NOMO-1 treated with DMSO at 0.1 percent for 48 hours (cell line): ENCODE results near the gene COLEC12.

Experiments
- DNase-seq: peaks from one replicate; lab custom pipeline; 2025; ENCODE audit not compliant: unreplicated experiment; lab: John Stamatoyannopoulos, UW

COLEC12 gene

DNA sequence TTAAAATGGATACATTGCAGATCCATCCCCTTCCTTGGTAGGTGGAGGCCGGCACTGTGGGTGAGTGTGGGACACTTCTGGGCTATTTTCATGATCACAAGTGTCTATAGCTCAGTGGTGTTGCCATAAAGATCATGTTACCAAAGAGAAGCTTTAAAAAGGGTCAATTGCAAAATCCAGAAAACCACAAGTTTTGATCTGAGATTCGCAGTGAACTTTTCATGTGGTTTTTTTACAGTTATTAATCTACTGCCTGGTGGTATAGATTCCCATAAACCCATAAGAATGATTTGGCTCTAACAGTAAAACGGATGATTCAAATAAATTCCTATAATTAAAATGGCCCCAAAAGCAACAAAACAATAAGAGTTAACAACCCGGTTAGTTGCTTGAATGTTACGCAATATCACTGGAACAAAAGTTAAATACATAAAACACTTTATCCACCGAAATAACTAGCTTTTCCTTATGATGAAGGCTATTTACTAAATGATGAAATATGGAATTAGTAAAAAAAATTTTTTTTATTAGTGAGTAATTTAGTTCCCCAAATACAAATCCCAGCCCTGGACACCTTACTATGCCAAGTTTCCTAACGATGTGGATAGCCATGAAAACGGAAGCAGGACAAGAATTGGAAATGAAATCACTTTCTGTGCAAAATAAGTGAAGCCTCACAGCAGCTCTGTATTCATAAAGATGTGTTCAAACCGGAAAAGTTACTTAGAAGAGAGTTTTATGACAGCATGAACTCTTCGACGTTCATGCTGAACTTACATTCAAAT, 137.0 kb downstream of the COLEC12 start:
- DNase-seq = peak; percentile 82

DNA sequence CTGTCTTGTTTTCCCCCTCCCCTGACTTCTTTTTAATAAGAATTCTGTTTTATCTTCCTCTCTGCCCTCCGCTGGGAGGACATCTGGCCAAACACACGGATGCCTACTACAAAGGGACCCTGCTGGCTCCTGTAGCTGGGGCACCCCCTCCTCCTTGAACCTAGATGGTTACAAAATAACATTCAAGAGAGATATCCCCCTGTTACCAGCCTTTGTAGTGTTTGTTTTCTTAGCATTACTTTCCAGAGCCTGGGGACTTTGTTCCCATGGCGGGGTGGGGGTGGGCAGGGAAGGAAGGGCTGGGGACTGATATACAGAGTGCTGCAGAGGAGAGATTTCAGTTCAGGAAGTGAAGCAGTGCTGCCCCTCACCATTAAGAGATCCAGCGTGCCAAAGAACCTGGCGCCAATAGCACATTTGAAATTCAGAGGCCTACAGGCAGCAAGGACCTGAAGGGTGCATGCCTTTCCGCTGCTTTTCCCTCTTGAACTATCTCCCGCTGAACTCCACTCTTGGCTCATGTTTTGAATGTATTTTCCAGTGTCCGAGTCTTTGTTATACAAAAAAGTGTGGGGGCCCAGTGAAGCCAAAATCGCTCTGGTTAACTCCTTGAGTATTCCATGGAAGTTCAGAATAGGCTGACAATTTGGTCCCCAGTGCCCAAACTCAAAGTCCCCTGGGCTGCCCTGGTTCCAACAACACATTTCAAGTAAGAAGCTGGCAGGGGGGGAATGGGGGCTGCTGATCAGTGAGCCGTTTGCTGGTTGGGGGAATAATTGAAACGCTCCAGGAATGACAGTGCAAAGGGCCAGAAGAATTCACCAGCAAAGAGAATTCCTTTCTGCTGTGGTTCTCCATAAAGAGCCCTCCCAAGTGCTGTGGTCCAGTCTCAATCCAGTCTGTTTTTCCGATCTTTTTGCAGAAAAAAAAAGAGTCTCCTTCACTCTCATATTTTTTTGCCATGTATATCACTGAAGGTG, 137.9 kb downstream of the COLEC12 start:
- no peak for DNase-seq

DNA sequence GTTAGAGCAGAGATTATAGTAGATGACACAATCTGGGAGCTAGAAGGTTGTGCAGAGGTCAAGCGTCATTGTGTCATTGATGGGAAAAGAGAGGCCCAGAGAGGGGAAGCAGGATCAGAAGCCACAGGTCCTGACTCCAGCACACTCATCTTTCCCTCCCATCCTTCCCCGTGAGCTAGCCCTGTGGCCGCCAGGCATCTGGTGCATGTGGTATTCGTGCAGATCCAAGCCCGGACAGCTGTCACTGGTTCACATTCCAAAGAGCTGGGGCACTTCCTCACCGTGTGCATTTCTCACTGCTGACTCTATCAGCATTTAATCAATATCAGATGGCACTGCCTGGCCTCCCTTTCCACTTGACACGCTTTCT, 138.6 kb downstream of the COLEC12 start:
- DNase-seq = no peak

DNA sequence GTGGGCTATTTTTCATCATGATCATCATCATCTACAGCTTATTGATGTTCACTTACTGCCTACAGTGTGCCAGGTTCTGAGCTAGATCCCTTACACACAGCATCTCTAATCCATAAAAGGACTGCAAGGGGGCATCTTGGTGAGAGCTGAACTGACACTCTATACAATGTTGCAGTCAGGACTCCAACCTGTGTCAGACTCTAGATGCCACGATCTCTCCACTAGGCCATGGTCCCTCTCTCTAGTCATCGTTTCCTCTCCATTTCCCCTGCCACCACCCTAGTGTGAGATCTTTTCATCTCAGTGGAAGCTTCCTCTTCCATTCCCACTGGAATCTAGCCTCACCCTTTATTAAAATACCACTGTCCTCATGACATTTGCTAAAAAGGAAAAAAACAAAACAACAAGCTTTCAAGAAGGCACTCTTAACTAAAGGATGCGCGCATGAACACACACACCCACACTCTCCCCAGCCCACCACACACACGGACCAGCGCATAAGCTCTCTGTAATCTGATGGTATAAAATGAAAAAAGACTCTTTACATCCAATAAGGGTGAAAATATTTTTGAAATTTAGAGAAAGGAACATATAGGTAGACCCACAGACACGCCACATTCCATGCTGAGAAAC, 139.3 kb downstream of the COLEC12 start:
- no peak for DNase-seq

DNA sequence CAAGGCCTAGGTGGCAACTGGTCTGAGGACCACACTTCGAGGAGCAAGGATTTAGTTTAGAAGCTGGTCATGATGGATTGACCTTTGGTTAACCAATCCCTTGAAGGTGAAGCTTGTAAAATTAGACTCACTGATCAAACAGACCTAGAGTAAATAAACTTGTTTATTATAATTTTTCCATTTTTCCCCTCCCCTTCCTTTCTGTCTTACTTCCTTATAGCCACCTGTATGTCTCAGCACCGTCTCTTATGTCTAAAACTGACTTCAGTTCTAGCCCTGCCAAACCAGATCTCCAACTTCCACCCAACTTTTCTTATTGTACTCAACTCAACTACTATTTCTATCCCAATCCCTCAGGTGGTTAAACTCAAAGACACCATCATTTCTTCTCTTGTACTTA, 139.8 kb downstream of the COLEC12 start:
- DNase-seq = no peak

DNA sequence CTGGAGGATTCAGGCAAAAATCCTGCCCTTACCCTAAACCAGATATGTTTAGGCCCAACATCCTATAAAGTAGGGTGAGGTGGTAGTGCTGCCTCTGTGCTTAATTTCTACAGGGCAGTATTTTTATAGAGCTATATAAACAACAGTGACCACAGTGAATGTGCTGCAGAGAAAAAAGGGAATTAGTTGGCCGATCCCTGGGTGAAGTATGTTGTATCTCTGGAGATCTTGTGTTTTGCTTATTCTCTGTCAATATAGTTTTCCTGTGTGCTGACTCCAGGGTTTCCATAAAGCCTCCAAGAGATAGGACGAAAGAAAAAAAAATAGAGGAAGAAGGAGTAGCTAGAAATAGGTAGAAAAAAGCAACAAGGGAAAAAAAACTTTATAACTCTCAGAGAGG, 143.7 kb downstream of the COLEC12 start:
- DNase-seq = no peak

DNA sequence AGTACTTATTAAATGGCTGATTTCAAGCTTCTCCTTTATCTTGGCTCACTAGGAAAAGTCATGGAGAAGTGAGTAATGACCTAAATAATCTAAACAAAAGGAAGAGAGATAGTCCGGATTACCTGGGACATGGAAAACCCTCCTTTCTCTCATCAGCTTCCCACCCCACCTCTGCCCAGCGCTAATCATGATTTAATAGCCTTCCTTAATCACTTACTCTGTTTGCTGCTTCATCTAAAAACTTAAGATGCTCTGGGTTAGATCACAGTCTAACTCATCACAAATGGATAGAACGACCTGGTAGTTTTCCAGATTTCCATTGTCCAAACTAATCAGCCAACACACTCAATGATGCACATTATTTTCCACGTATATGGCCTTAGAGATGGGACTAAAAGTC, 144.8 kb downstream of the COLEC12 start:
- DNase-seq = no peak

DNA sequence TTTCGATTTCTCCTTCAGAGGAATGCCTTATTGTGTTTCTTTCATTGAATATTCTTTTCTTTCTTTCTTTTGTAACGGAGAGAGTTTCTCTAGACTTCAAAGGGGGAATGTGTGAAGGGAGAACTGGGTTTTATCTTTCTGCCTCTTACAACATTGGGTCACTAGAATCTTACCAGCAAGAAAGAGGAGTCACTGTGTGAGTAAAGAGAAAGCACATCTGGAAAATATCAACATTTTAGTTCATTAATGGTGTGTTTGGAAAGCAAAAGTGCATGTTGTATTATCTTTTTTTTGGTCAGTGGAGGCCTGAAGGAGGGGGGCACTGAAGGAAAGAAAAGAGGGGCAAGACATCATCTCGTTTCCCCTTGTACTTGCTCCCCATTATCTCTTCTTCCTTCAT, 146.0 kb downstream of the COLEC12 start:
- DNase-seq = no peak

DNA sequence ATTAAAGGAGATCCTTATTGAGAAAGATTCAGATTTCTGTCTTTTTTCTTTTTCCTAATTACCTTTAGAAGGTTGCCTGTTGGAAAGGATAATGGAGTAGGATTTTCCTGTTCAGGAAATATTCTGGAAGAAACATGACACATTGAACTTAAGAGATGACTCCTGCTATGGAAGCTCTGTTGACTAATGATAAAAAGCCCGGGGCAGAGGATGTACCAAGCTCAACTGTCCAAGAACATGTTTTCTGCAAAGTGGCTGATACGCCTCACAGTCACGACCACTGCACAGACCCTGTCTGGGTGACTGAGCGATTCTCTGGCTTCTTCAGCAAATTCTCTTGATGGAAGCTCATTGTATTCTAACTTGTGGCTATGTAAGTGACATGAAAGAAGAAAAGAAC, 146.5 kb downstream of the COLEC12 start:
- DNase-seq = no peak

DNA sequence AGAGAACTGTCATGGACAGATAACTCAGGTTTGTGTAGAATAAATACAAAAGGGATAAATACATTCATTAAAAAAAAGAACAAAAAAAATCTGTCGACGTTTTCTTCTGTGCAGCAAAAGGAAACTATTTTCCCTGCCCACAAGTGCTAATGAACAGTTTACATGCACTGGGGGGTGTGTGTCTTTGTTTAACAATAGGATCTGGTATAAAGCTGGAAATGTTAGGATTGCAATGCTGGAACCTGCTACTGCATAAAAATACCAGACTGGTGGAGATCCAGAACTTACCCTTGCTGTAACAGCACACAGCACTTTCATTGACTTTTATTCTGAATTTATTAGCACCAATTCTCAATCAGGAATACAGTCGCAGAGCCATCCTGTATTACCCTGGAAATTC, 148.1 kb downstream of the COLEC12 start:
- DNase-seq = no peak

DNA sequence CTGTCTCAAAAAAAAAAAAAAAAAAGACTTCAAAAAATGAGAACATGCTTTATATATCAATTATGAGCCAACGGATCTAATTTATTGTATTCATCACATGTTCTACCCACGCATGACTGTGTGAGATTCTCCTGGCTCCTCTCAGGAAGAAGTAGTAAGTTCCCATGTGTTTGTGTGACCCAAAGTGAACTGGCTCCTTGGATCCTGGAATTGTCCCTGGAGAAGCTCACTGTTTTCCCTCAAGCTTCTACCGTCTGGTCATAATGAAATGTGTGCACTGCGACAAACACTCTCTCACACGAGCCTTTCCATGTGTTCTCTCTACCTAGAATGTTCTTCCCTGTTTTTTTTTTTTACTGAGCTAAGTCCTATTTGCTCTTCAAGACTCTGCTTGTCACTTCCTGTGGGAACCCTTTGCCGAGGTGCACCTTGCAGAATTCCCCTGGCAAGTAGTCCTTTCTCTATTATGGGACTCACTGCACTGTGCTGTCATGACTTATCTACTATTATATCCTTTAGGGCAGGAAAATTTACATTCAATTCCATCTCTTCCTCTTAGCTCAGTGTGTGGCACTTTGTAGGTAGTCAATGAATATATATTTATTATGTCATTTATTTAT, 149.4 kb downstream of the COLEC12 start:
- DNase-seq = no peak

DNA sequence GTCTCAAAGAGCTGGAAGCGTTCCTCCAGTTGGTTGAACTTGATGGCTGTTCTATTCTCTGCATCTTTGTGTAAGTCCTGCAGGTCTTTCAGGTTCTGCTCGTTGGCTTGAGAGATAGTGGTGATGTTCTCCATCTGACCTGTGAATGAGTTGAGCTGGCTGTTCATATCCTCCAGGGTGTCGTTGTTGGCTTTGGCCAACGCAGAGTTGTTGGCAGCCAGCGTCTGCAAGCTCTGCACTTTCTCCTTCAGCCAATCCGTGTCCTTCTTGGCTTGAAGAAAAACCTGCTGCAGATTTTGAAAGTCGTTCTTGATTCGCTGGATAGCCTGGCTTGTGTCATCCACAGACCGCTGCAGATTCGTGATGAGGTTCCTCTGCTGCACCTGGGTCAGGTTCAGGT, 153.9 kb downstream of the COLEC12 start:
- DNase-seq = no peak

DNA sequence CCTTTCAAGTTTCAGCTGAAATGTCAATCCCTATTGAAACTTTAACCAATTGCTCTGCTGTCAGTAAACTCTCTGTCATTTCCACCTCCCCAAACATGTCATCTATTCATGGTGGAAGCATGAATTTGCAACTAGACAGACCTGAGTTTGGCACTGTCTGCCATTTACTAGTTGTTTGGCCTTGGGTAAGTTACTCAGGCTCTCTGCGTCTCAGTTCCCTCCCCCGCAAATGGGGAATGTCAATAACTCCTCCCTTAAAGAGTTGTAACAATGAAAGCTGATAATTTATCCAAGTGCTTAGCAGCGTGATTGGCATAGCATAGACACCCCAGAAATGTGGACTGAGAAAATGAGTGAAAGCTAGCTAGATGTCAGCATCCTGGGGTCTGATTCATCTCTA, 159.4 kb downstream of the COLEC12 start:
- DNase-seq = no peak

DNA sequence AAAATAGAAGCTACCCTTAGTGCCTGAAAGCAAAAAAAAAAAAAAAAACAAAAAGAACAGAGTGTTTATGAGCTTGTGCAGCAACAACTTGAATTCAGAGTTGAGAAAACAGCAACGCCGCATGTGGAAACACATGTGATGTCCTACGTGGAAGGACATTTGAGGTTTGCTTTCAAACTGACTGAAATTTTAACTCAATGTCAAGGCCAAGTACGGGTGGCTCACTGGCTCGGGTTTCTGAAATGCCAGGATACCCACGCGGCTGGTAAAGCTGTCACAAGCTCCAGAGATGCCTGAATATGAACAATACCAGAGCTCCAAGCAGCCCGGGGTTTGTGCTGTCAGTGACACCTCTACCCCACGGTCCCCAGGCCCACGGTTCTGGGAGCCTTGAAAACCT, 160.5 kb downstream of the COLEC12 start:
- DNase-seq = no peak

DNA sequence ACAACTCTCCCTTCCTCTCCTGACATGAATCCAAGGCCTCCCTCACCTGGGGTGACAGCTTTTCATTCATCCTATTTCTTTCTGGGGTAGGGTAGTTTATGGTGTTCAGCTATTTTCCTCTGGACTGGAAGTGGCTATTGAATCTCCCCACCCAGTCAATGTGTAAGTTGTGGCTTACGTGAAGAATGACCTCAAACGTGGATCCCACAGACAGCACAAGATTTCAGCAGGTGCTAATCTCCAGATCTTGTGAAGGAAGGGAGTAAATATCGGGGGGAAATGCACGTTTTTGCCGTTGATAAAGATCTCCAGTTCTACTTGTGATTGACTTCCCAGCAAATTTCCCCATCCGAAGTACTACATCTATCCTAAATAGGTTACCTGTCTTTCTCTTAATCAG, 161.3 kb downstream of the COLEC12 start:
- no peak for DNase-seq

DNA sequence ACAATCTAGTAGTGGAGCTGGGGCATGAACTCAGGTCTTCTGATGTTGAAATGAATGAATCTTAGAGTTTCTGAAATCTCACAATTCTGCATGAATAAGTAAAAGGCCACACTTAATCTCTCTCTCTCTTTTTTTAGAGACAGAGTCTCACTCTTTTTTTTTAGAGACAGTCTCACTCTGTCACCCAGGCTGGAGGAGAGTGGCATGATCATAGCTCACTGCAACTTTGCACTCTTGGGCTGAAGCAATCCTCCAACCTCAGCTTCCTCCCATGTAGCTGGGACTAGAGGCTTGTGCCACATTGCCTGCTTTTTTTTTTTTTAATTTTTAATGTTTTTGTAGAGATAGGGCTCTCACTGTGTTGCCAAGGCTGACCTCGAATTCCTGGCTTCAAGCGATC, 163.8 kb downstream of the COLEC12 start:
- peak; percentile 49 for DNase-seq

DNA sequence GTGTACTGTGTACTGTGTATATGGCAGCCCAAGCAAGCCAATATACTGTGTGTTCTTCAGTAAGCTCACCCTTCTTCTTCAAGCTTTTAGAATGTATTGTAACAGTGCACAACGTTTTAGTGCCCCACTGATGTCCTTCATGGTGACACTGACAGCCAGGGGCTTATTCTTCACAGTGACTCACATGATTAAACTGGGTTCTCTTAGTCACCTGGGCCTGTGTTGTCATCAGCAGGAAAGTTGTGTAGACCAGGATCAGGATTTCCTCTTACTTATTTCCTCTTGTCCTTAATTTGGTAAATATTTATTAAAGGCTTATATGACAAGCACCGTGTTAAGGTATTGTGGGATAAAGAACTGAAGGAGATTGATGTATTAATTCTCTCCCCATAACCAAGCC, 164.8 kb downstream of the COLEC12 start:
- no peak for DNase-seq

DNA sequence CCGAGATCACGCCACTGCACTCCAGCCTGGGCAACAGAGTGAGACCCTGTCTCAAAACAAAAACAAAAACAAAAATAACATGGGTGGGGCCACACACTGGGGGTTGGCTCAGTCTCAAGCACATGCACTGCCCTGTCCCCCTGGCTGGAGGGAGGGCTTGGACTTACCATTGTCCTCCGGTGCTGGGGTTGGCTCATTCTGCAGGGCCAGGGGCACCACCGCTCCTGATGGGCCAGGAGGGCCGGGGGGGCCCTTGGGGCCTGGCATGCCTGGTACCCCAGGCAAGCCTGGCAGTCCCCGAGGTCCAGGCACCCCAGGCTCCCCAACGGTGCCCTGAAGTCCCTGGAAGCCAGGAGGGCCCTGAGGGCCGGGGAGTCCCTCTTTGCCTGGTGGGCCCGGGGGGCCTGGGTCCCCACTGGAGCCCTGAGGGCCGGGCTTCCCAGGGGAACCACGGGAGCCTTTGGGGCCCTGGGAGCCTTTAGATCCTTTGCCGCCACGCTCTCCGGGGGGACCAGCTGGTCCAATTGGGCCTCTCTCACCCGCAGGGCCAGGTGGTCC, 165.8 kb downstream of the COLEC12 start:
- no peak for DNase-seq

DNA sequence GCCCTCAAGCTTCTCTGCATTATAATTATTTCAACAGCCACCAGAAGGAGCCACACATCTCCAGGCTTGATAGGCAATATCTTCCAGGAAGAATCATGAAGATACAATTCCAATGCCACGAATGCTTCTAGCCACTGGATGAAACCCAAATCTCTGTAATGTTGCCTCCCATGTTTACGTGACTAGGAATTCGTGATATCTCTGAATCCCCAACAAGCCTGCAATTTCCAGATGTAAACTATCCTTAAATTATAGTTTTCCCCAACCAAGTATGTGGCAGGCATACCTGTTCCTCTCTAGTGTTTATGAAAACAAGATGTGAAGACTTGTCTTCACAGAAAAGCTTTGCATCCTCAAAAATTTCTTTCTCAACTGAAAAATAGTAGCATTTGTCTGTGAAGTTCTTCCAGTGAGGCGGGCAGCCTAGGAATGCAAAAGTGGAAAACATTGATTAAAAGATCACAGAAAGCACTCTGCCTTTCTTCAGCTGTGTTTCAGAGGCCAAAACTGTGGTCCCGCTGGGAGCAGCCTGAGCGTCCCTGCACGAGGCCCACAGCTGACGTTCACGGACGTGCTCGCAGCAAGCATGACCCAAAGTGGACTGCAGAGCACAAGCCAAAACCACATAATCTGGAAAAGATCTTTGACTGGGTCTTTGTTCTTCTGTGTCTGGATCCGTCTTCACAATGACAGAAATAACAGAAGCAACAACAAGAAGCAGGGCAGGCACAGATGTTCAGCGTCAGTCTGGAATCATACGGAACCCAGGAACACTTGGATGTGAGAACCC, 167.6 kb downstream of the COLEC12 start:
- DNase-seq = no peak

DNA sequence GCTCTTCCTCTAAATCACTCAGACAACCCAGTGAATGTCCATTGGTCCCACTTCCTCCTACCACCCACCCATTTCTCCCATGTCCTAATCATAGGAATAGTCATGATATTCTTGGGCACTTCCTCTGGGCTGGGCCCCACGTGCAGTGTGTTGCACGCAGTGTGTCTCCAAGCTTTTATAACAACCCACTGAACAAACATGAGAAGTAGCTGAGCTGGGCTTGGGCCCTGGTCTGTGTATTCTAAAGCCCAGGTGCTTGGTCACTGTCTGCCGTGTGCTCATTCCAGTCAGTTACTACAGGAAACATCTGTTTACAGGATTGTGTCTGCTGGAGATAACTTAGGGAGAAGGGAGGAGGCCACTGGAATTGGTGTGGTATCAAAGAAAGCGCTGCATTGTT, 168.5 kb downstream of the COLEC12 start:
- DNase-seq = no peak
